ENCODE data around the gene DOCK4. TPM values are rescaled to one million over a fixed set of nuclear protein-coding genes. Genes with fewer than 3 reads are reported as not detected.

Gene DOCK4
- total RNA-seq, 1 experiment from 2014 or later = 3.4 TPM

GRCh38 chr7:111747718-111748117 is 458.5 kb downstream of the DOCK4 start:
- Mint-ChIP-seq H3K27me3 (ENCODE audit: unreplicated experiment) (no peaks in the 10 kb centered on the region), H3K4me1 (ENCODE audit: low read depth, unreplicated experiment) (no peaks in the 10 kb centered on the region), H3K4me3 (ENCODE audit: low read depth, unreplicated experiment) (no peak overlapping the region), H3K9me3 (ENCODE audit: low read depth, unreplicated experiment) (peaks cover 2% of the 10 kb centered on the region), H3K27ac (ENCODE audit: unreplicated experiment) (no peak overlapping the region), H3K36me3 (ENCODE audit: insufficient read depth, unreplicated experiment) (no peaks in the 10 kb centered on the region)
- TF ChIP-seq, protein P1, sequence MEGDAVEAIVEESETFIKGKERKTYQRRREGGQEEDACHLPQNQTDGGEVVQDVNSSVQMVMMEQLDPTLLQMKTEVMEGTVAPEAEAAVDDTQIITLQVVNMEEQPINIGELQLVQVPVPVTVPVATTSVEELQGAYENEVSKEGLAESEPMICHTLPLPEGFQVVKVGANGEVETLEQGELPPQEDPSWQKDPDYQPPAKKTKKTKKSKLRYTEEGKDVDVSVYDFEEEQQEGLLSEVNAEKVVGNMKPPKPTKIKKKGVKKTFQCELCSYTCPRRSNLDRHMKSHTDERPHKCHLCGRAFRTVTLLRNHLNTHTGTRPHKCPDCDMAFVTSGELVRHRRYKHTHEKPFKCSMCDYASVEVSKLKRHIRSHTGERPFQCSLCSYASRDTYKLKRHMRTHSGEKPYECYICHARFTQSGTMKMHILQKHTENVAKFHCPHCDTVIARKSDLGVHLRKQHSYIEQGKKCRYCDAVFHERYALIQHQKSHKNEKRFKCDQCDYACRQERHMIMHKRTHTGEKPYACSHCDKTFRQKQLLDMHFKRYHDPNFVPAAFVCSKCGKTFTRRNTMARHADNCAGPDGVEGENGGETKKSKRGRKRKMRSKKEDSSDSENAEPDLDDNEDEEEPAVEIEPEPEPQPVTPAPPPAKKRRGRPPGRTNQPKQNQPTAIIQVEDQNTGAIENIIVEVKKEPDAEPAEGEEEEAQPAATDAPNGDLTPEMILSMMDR (IDR thresholded peaks at IDR 0.05; ENCODE audit: unreplicated experiment) = no peak
- CTCF ChIA-PET = no interaction called here
- no TSS peak for BruUV-seq (replicated peaks)
- intact Hi-C loops (cut with micrococcal nuclease; ENCODE audit: unreplicated experiment) = no loop called here
- no peak for DNase-seq

- H3K36me3 Mint-ChIP-seq (ENCODE audit: insufficient read depth, unreplicated experiment) = no peaks in the 10 kb centered on the region
These were observed 459.2 kb downstream of the DOCK4 start for GRCh38 chr7:111746950-111747349.

GRCh38 chr7:111744501-111745155 is 461.6 kb downstream of the DOCK4 start:
- CTCF ChIA-PET = no interaction called here
- no peak overlapping the region for H3K27ac Mint-ChIP-seq (ENCODE audit: unreplicated experiment)
- H3K27me3 Mint-ChIP-seq (ENCODE audit: unreplicated experiment) = no peaks in the 10 kb centered on the region
- H3K36me3 Mint-ChIP-seq (ENCODE audit: insufficient read depth, unreplicated experiment) = no peaks in the 10 kb centered on the region
- no peaks in the 10 kb centered on the region for H3K4me1 Mint-ChIP-seq (ENCODE audit: low read depth, unreplicated experiment)
- intact Hi-C loops (cut with micrococcal nuclease; ENCODE audit: unreplicated experiment) = loop anchor here (5.0 kb wide), 1 partner anchor 738 kb away; the partner anchor contains the start of gene LSMEM1
- no TSS peak for BruUV-seq (replicated peaks)
- H3K4me3 Mint-ChIP-seq (ENCODE audit: low read depth, unreplicated experiment) = no peak overlapping the region
- DNase-seq = no peak
- peaks cover 2% of the 10 kb centered on the region for H3K9me3 Mint-ChIP-seq (ENCODE audit: low read depth, unreplicated experiment)
- TF ChIP-seq, protein P1 (IDR thresholded peaks at IDR 0.05; ENCODE audit: unreplicated experiment) = no peak

More at GRCh38 chr7:111746950-111747349, 459.2 kb downstream of the DOCK4 start:
- CTCF ChIA-PET = no interaction called here
- Mint-ChIP-seq H3K27me3 (ENCODE audit: unreplicated experiment) (no peaks in the 10 kb centered on the region), H3K4me3 (ENCODE audit: low read depth, unreplicated experiment) (no peak overlapping the region), H3K27ac (ENCODE audit: unreplicated experiment) (no peak overlapping the region), H3K4me1 (ENCODE audit: low read depth, unreplicated experiment) (no peaks in the 10 kb centered on the region), H3K9me3 (ENCODE audit: low read depth, unreplicated experiment) (peaks cover 2% of the 10 kb centered on the region)
- intact Hi-C loops (cut with micrococcal nuclease; ENCODE audit: unreplicated experiment) = no loop called here
- TF ChIP-seq, protein P1 (IDR thresholded peaks at IDR 0.05; ENCODE audit: unreplicated experiment) = no peak
- no peak for DNase-seq
- no TSS peak for BruUV-seq (replicated peaks)

- DNase-seq = no peak
- intact Hi-C loops (cut with micrococcal nuclease; ENCODE audit: unreplicated experiment) = loop anchor here (5.0 kb wide), 1 partner anchor 739 kb away; the partner anchor contains the start of gene LSMEM1
- H3K4me3 Mint-ChIP-seq (ENCODE audit: low read depth, unreplicated experiment) = no peak overlapping the region
- TF ChIP-seq, protein P1 (IDR thresholded peaks at IDR 0.05; ENCODE audit: unreplicated experiment) = no peak
- BruUV-seq (replicated peaks) = no TSS peak
- H3K27ac Mint-ChIP-seq (ENCODE audit: unreplicated experiment) = no peak overlapping the region
- H3K4me1 Mint-ChIP-seq (ENCODE audit: low read depth, unreplicated experiment) = no peaks in the 10 kb centered on the region
- no peaks in the 10 kb centered on the region for H3K36me3 Mint-ChIP-seq (ENCODE audit: insufficient read depth, unreplicated experiment)
- CTCF ChIA-PET = no interaction called here
- peaks cover 2% of the 10 kb centered on the region for H3K9me3 Mint-ChIP-seq (ENCODE audit: low read depth, unreplicated experiment)
- H3K27me3 Mint-ChIP-seq (ENCODE audit: unreplicated experiment) = no peaks in the 10 kb centered on the region
These were observed 462.9 kb downstream of the DOCK4 start for GRCh38 chr7:111743244-111743847.

All from Calu3 (cell line).